ENCODE data around the gene ADPGK. TPM values are rescaled to one million over a fixed set of nuclear protein-coding genes. Genes with fewer than 3 reads are reported as not detected.
A peak's percentile ranks its signal among the peaks of the same experiment; 100 is the strongest.

The ADPGK gene
- total RNA-seq, 1 donor from 2014 or later = 112 TPM

- H3K36me3 Mint-ChIP-seq (ENCODE audit: low read depth) = no peaks in the 10 kb centered on the region
- peaks cover 35% of the 10 kb centered on the region for H3K27me3 Mint-ChIP-seq
- H3K9me3 Mint-ChIP-seq = no peaks in the 10 kb centered on the region
- H3K4me3 Mint-ChIP-seq = peak overlapping the region; percentile 81
- no peak overlapping the region for H3K27ac Mint-ChIP-seq
- no peak for DNase-seq
- peaks cover 8% of the 10 kb centered on the region for H3K4me1 Mint-ChIP-seq
- intact Hi-C loops (cut with micrococcal nuclease) = no loop called here
Measured at GRCh38 chr15:72797834-72798233, 14.3 kb upstream of the ADPGK start.

GRCh38 chr15:72797338-72797689 is 13.8 kb upstream of the ADPGK start:
- H3K36me3 Mint-ChIP-seq (ENCODE audit: low read depth) = no peaks in the 10 kb centered on the region
- H3K4me3 Mint-ChIP-seq = peak overlapping the region; percentile 81
- peak overlapping the region; percentile 48 for H3K27ac Mint-ChIP-seq
- H3K4me1 Mint-ChIP-seq = peaks cover 9% of the 10 kb centered on the region
- no peak for DNase-seq
- intact Hi-C loops (cut with micrococcal nuclease) = no loop called here
- H3K27me3 Mint-ChIP-seq = peaks cover 34% of the 10 kb centered on the region
- H3K9me3 Mint-ChIP-seq = no peaks in the 10 kb centered on the region

GRCh38 chr15:72796515-72797337 is 13.2 kb upstream of the ADPGK start:
- Mint-ChIP-seq H3K27ac (peak overlapping the region; percentile 72), H3K9me3 (no peaks in the 10 kb centered on the region), H3K4me3 (peak overlapping the region; percentile 81), H3K4me1 (peaks cover 10% of the 10 kb centered on the region), H3K36me3 (ENCODE audit: low read depth) (no peaks in the 10 kb centered on the region), H3K27me3 (peaks cover 30% of the 10 kb centered on the region)
- intact Hi-C loops (cut with micrococcal nuclease) = loop anchor here (1.0 kb wide), 1 partner anchor 11 kb away; no protein-coding TSS in a partner anchor
- peak; percentile 79 for DNase-seq

GRCh38 chr15:72796210-72796514 is 12.6 kb upstream of the ADPGK start:
- Mint-ChIP-seq H3K4me1 (peaks cover 10% of the 10 kb centered on the region), H3K9me3 (no peaks in the 10 kb centered on the region), H3K36me3 (ENCODE audit: low read depth) (no peaks in the 10 kb centered on the region), H3K27ac (no peak overlapping the region), H3K27me3 (peaks cover 24% of the 10 kb centered on the region), H3K4me3 (peak overlapping the region; percentile 78)
- no peak for DNase-seq
- intact Hi-C loops (cut with micrococcal nuclease) = loop anchor here (1.0 kb wide), 1 partner anchor 11 kb away; no protein-coding TSS in a partner anchor

GRCh38 chr15:72793766-72794660 is 10.5 kb upstream of the ADPGK start:
- intact Hi-C loops (cut with micrococcal nuclease) = no loop called here
- H3K36me3 Mint-ChIP-seq (ENCODE audit: low read depth) = no peaks in the 10 kb centered on the region
- DNase-seq = no peak
- no peak overlapping the region for H3K27ac Mint-ChIP-seq
- H3K27me3 Mint-ChIP-seq = peaks cover 20% of the 10 kb centered on the region
- H3K9me3 Mint-ChIP-seq = no peaks in the 10 kb centered on the region
- H3K4me1 Mint-ChIP-seq = peaks cover 10% of the 10 kb centered on the region
- H3K4me3 Mint-ChIP-seq = no peak overlapping the region

- Mint-ChIP-seq H3K4me1 (peaks cover 18% of the 10 kb centered on the region), H3K27ac (no peak overlapping the region), H3K27me3 (peaks cover 17% of the 10 kb centered on the region), H3K9me3 (no peaks in the 10 kb centered on the region), H3K36me3 (ENCODE audit: low read depth) (no peaks in the 10 kb centered on the region), H3K4me3 (no peak overlapping the region)
- intact Hi-C loops (cut with micrococcal nuclease) = no loop called here
- no peak for DNase-seq
Measured at GRCh38 chr15:72792431-72792830, 8.9 kb upstream of the ADPGK start.

- intact Hi-C loops (cut with micrococcal nuclease) = no loop called here
- no peak for DNase-seq
- H3K27me3 Mint-ChIP-seq = peaks cover 11% of the 10 kb centered on the region
- no peak overlapping the region for H3K4me3 Mint-ChIP-seq
- H3K36me3 Mint-ChIP-seq (ENCODE audit: low read depth) = no peaks in the 10 kb centered on the region
- no peak overlapping the region for H3K27ac Mint-ChIP-seq
- no peaks in the 10 kb centered on the region for H3K9me3 Mint-ChIP-seq
- peaks cover 27% of the 10 kb centered on the region for H3K4me1 Mint-ChIP-seq
Measured at GRCh38 chr15:72790302-72790910, 6.8 kb upstream of the ADPGK start.

GRCh38 chr15:72787526-72787925 is 4.0 kb upstream of the ADPGK start:
- no peaks in the 10 kb centered on the region for H3K9me3 Mint-ChIP-seq
- no peak overlapping the region for H3K27ac Mint-ChIP-seq
- intact Hi-C loops (cut with micrococcal nuclease) = loop anchor here (10.0 kb wide), 1 partner anchor 457 kb away; no protein-coding TSS in a partner anchor
- peaks cover 43% of the 10 kb centered on the region for H3K4me1 Mint-ChIP-seq
- peaks cover 4% of the 10 kb centered on the region for H3K36me3 Mint-ChIP-seq (ENCODE audit: low read depth)
- no peak for DNase-seq
- H3K27me3 Mint-ChIP-seq = peaks cover 11% of the 10 kb centered on the region
- no peak overlapping the region for H3K4me3 Mint-ChIP-seq

GRCh38 chr15:72786676-72787345 is 3.3 kb upstream of the ADPGK start:
- H3K9me3 Mint-ChIP-seq = no peaks in the 10 kb centered on the region
- H3K27me3 Mint-ChIP-seq = peaks cover 7% of the 10 kb centered on the region
- peaks cover 7% of the 10 kb centered on the region for H3K36me3 Mint-ChIP-seq (ENCODE audit: low read depth)
- peak overlapping the region; percentile 62 for H3K27ac Mint-ChIP-seq
- no peak for DNase-seq
- intact Hi-C loops (cut with micrococcal nuclease) = loop anchor here (10.0 kb wide), 1 partner anchor 458 kb away; no protein-coding TSS in a partner anchor
- H3K4me1 Mint-ChIP-seq = peaks cover 45% of the 10 kb centered on the region
- H3K4me3 Mint-ChIP-seq = no peak overlapping the region

GRCh38 chr15:72786242-72786641 is 2.7 kb upstream of the ADPGK start:
- Mint-ChIP-seq H3K27me3 (peaks cover 7% of the 10 kb centered on the region), H3K4me1 (peaks cover 51% of the 10 kb centered on the region), H3K4me3 (no peak overlapping the region), H3K36me3 (ENCODE audit: low read depth) (peaks cover 13% of the 10 kb centered on the region), H3K9me3 (no peaks in the 10 kb centered on the region), H3K27ac (peak overlapping the region; percentile 62)
- intact Hi-C loops (cut with micrococcal nuclease) = loop anchor here (10.0 kb wide), 1 partner anchor 459 kb away; no protein-coding TSS in a partner anchor
- DNase-seq = no peak

- intact Hi-C loops (cut with micrococcal nuclease) = loop anchor here (1.0 to 10.0 kb wide), 2 partner anchors 10 to 459 kb away; no protein-coding TSS in a partner anchor
- Mint-ChIP-seq H3K9me3 (no peaks in the 10 kb centered on the region), H3K36me3 (ENCODE audit: low read depth) (peaks cover 17% of the 10 kb centered on the region), H3K4me3 (peak overlapping the region; percentile 39), H3K4me1 (peaks cover 55% of the 10 kb centered on the region), H3K27ac (peak overlapping the region; percentile 98), H3K27me3 (peaks cover 5% of the 10 kb centered on the region)
- no peak for DNase-seq
Measured at GRCh38 chr15:72785841-72786240, 2.3 kb upstream of the ADPGK start.

- peak; percentile 78 for DNase-seq
- Mint-ChIP-seq H3K9me3 (no peaks in the 10 kb centered on the region), H3K4me3 (peak overlapping the region; percentile 39), H3K4me1 (peaks cover 56% of the 10 kb centered on the region), H3K36me3 (ENCODE audit: low read depth) (peaks cover 18% of the 10 kb centered on the region), H3K27ac (peak overlapping the region; percentile 98), H3K27me3 (peaks cover 3% of the 10 kb centered on the region)
- intact Hi-C loops (cut with micrococcal nuclease) = loop anchor here (1.0 to 10.0 kb wide), 2 partner anchors 11 to 459 kb away; no protein-coding TSS in a partner anchor
Measured at GRCh38 chr15:72785432-72785831, 1.9 kb upstream of the ADPGK start.

- Mint-ChIP-seq H3K4me1 (peaks cover 63% of the 10 kb centered on the region), H3K27me3 (no peaks in the 10 kb centered on the region), H3K4me3 (peak overlapping the region; percentile 91), H3K9me3 (no peaks in the 10 kb centered on the region), H3K36me3 (ENCODE audit: low read depth) (peaks cover 26% of the 10 kb centered on the region), H3K27ac (peak overlapping the region; percentile 98)
- intact Hi-C loops (cut with micrococcal nuclease) = loop anchor here (1.0 to 10.0 kb wide), 5 partner anchors 42 to 667 kb away; partner anchors contain the start of genes MYO9A and SENP8
- no peak for DNase-seq
Measured at GRCh38 chr15:72784456-72784876, 908 bp upstream of the ADPGK start.
